Measurements from ENCODE around the gene MYH8.

Gene MYH8

DNA sequence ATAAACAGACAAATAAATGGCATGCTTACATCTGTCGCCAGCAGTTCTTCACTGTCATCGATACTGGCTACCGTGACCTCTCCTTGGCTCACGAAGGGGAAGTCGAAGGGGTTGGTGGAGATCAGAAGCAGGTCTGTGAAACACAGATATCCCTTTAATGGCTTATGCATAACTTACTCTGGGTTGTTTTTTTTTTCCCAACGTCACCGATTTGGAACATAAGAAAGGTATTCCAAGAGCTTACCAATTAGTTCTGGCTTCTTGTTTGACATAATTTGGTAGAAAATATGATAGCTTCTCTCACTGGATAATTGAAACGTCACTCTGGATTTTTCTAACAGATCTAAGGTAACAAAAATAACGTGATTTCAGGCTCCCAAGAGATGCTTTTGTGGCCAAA is 67.1 kb downstream of the MYH8 start:
- no peaks in the 10 kb centered on the region for H3K9me3 ChIP-seq (ENCODE audit: severe bottlenecking)
- TF ChIP-seq, protein P1, sequence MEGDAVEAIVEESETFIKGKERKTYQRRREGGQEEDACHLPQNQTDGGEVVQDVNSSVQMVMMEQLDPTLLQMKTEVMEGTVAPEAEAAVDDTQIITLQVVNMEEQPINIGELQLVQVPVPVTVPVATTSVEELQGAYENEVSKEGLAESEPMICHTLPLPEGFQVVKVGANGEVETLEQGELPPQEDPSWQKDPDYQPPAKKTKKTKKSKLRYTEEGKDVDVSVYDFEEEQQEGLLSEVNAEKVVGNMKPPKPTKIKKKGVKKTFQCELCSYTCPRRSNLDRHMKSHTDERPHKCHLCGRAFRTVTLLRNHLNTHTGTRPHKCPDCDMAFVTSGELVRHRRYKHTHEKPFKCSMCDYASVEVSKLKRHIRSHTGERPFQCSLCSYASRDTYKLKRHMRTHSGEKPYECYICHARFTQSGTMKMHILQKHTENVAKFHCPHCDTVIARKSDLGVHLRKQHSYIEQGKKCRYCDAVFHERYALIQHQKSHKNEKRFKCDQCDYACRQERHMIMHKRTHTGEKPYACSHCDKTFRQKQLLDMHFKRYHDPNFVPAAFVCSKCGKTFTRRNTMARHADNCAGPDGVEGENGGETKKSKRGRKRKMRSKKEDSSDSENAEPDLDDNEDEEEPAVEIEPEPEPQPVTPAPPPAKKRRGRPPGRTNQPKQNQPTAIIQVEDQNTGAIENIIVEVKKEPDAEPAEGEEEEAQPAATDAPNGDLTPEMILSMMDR (IDR thresholded peaks at IDR 0.05; ENCODE audit: poor library complexity, severe bottlenecking), result no peak
- no peaks in the 10 kb centered on the region for H3K4me1 ChIP-seq (ENCODE audit: insufficient read depth, poor library complexity, severe bottlenecking)
- no peaks in the 10 kb centered on the region for H3K36me3 ChIP-seq (ENCODE audit: low read depth)
- H3K4me3 ChIP-seq (ENCODE audit: severe bottlenecking), result no peak overlapping the region
- H3K27ac ChIP-seq (ENCODE audit: poor library complexity, severe bottlenecking), result no peak overlapping the region
- no peaks in the 10 kb centered on the region for H3K27me3 ChIP-seq (ENCODE audit: insufficient read depth, poor library complexity, severe bottlenecking)
- DNase-seq (ENCODE audit: low spot score) (no peak), ATAC-seq (ENCODE audit: low read depth) (no peak)

DNA sequence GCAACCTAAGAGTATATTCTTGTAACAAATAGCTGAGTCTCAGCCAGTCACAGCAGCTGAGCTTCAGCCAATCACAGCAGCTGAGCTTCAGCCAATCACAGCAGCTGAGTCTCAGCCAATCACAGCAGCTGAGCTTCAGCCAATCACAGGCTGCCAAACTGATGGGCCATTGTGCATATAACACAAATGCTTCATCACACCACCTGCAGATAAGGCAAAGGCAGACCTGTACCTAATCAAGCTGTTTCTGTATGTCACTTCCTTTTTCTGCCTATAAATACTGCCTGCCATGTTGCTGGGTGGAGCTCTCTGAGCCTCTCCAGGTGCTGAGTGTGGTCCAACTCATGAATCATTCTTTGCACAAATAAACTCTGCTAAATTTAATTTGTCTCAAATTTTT is 68.9 kb downstream of the MYH8 start:
- ATAC-seq (ENCODE audit: low read depth) (no peak), DNase-seq (ENCODE audit: low spot score) (no peak)
- Histone ChIP-seq H3K27ac (ENCODE audit: poor library complexity, severe bottlenecking) (no peak overlapping the region), H3K36me3 (ENCODE audit: low read depth) (no peaks in the 10 kb centered on the region), H3K27me3 (ENCODE audit: insufficient read depth, poor library complexity, severe bottlenecking) (no peaks in the 10 kb centered on the region), H3K9me3 (ENCODE audit: severe bottlenecking) (no peaks in the 10 kb centered on the region), H3K4me1 (ENCODE audit: insufficient read depth, poor library complexity, severe bottlenecking) (no peaks in the 10 kb centered on the region), H3K4me3 (ENCODE audit: severe bottlenecking) (no peak overlapping the region)
- TF ChIP-seq, protein P1 (IDR thresholded peaks at IDR 0.05; ENCODE audit: poor library complexity, severe bottlenecking), result no peak

GRCh38 chr17:10349403-10349802 is 72.3 kb downstream of the MYH8 start:
- Histone ChIP-seq H3K4me3 (ENCODE audit: severe bottlenecking) (no peak overlapping the region), H3K9me3 (ENCODE audit: severe bottlenecking) (no peaks in the 10 kb centered on the region), H3K36me3 (ENCODE audit: low read depth) (no peaks in the 10 kb centered on the region), H3K4me1 (ENCODE audit: insufficient read depth, poor library complexity, severe bottlenecking) (no peaks in the 10 kb centered on the region), H3K27ac (ENCODE audit: poor library complexity, severe bottlenecking) (no peak overlapping the region), H3K27me3 (ENCODE audit: insufficient read depth, poor library complexity, severe bottlenecking) (no peaks in the 10 kb centered on the region)
- ATAC-seq (ENCODE audit: low read depth) (no peak), DNase-seq (ENCODE audit: low spot score) (no peak)
- TF ChIP-seq, protein P1 (IDR thresholded peaks at IDR 0.05; ENCODE audit: poor library complexity, severe bottlenecking), result no peak

- Histone ChIP-seq H3K27me3 (ENCODE audit: insufficient read depth, poor library complexity, severe bottlenecking) (no peaks in the 10 kb centered on the region), H3K4me3 (ENCODE audit: severe bottlenecking) (no peak overlapping the region), H3K4me1 (ENCODE audit: insufficient read depth, poor library complexity, severe bottlenecking) (no peaks in the 10 kb centered on the region), H3K9me3 (ENCODE audit: severe bottlenecking) (no peaks in the 10 kb centered on the region), H3K36me3 (ENCODE audit: low read depth) (no peaks in the 10 kb centered on the region), H3K27ac (ENCODE audit: poor library complexity, severe bottlenecking) (no peak overlapping the region)
- DNase-seq (ENCODE audit: low spot score) (no peak), ATAC-seq (ENCODE audit: low read depth) (no peak)
- TF ChIP-seq, protein P1 (IDR thresholded peaks at IDR 0.05; ENCODE audit: poor library complexity, severe bottlenecking), result no peak
Observed at GRCh38 chr17:10344816-10345215, 76.9 kb downstream of the MYH8 start.
